Fibroblast of pulmonary artery (primary cell): Measurements from ENCODE around the gene ZNF407.

Source experiments
- DNase-seq: peaks from one replicate; pipeline ENCODE4 v3.0.0-alpha.2; 2010; ENCODE audit warnings: low read depth
- H3K4me3 ChIP-seq: replicated peaks from 2 replicates; pipeline ENCODE4 v1.5.1; 2011; ENCODE audit warnings: low read depth, mild to moderate bottlenecking, control low read depth, low read length, moderate library complexity
- CTCF ChIP-seq: IDR thresholded peaks from 2 replicates; pipeline ENCODE4 v1.5.1; 2011; ENCODE audit warnings: mild to moderate bottlenecking, control low read depth, low read length, inconsistent platforms; ENCODE audit errors: missing control alignments

Gene ZNF407

GRCh38 chr18:75071866-75072671 is 474.4 kb downstream of the ZNF407 start:
- no peak overlapping the region for H3K4me3 ChIP-seq
- no peak for DNase-seq
- no peak for TF ChIP-seq CTCF

- TF ChIP-seq CTCF, result no peak
- DNase-seq, result no peak
- no peak overlapping the region for H3K4me3 ChIP-seq
These were observed 475.2 kb downstream of the ZNF407 start for GRCh38 chr18:75072672-75073371.

GRCh38 chr18:75073654-75074053 is 476.0 kb downstream of the ZNF407 start:
- no peak overlapping the region for H3K4me3 ChIP-seq
- no peak for DNase-seq
- no peak for TF ChIP-seq CTCF

- no peak overlapping the region for H3K4me3 ChIP-seq
- TF ChIP-seq CTCF, result no peak
- DNase-seq, result no peak
These were observed 476.7 kb downstream of the ZNF407 start for GRCh38 chr18:75074196-75075015.

GRCh38 chr18:75075016-75075305 is 477.3 kb downstream of the ZNF407 start:
- no peak for TF ChIP-seq CTCF
- no peak for DNase-seq
- H3K4me3 ChIP-seq, result no peak overlapping the region

- no peak overlapping the region for H3K4me3 ChIP-seq
- DNase-seq, result no peak
- TF ChIP-seq CTCF, result no peak
These were observed 477.8 kb downstream of the ZNF407 start for GRCh38 chr18:75075429-75075841.
